Eye (tissue), 1 donor: Measurements from ENCODE around the gene IRF1.
"Not testable (repeated sequence)": the region's sequence is repeated elsewhere in the genome, so short reads cannot be mapped to it uniquely, and the experiment has no call there.

ENCODE experiments used
- DNase-seq: peaks from one replicate; pipeline ENCODE4 v3.0.0-alpha.2; 2015

IRF1 gene

DNA sequence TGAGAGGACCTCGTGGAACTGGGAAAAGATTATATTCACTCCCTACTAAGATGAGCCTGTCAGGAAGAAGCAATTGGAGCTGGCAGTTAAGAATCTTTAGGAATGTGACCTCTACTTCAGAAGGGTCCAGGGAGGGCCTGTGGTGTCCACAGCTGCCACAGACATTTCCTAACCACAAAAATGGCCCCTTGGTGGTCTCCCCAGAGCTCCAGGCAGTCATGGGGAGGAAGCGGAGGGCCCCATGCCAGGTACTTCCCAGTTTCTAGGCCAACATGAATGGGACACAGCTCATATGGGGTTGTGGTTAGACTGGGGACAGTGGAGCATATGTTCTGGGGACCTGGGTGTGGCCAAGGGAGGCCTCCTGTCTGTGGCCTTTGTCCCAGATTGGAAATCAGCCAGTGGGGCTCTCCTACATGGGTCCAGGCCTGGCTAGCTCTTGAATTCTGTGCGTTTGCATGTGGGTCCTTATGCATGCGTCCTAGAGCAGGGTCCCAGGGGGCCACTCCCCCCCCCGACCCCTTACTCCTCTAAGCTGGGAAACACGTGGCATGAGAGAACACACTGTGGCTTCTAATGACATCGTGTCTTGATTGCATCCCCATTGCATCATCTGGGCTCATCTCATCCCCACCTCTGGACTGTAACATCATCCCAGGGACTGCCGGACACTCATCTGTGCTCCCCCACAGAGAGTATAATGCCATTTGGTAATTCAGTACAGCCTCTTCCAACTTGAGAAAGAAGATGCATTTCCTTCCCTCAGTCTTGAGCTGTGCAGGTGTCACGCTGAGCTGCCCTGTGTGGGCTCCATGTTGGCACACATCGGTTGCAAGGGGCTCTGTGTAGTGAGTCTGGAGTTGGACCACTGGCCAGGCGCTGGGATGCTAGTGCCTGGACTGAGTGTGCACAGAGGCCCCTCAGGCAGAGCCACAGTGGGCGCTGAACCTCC, 31.3 kb downstream of the IRF1 start:
- DNase-seq, result no peak

DNA sequence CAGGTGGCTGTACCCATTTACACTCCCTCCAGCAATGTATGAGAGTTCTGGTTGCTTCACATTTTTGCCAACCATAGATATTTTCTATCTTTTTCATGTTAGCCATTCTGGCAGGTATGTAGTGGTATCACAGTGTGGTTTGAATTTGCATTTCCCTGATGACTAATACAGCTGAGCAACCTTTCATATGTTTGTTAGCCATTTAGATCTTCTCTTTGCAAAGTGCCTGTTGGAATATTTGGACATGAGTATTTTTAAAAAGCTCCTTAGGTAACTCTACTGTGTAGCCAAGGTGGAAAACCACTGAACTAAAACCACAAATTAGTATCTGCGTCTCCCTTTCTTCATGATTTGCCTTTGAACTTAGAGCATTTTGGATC, 31.9 kb downstream of the IRF1 start:
- DNase-seq, result no peak

DNA sequence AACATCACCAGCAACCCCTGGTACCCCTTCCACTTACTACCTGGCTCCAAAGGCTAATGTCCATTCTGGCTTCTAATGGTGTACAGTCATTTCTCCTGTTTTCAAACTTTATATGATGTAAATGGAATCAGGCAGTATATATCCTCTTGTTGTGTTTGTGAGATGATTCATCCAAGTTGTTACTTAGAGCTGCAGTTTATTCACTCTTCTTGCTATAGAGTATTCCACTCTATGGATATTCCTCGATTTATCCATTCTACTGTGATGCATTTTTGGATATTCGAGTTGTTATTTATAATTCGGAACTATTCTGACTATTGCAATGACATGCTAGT, 32.4 kb downstream of the IRF1 start:
- DNase-seq, result no peak

DNA sequence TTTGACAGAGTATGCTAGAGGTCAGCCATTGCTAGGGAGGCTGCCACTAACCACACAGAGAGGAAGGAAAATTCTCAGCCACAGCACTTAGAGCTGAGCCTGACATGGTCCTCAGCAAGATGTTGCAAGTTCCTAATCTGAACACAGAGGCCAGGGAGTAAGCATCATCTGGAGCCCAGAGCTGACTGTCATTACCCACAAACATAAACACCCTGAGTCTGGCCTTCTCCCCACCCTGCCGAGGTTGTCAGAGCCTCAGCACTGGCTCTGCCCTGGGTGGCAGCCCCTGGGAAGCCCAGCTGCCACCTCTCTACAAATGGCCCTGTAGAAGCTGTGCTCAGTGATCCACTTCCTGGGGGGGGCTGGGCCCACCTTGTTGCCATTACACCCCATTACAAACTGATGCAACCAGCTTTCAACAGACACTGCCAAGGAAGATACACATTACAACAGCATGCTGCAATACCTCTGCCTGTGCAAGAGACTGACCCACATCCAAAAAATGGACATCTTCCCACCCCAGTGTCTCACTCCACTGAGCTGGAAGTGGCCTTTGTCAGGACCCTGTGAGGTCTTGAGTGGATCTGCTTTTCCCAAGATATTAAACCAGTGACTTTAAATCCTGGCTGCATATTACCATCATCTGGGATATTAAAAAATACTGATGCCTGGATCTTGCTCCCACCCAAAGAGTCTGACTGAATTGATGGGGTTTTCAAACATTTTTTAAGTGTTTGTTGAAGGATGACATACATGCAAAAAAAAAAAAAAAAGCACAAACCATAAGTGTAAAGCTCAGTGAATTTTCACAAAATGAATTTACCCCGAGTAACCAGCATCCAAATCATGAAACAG, 33.0 kb downstream of the IRF1 start:
- DNase-seq, result no peak

DNA sequence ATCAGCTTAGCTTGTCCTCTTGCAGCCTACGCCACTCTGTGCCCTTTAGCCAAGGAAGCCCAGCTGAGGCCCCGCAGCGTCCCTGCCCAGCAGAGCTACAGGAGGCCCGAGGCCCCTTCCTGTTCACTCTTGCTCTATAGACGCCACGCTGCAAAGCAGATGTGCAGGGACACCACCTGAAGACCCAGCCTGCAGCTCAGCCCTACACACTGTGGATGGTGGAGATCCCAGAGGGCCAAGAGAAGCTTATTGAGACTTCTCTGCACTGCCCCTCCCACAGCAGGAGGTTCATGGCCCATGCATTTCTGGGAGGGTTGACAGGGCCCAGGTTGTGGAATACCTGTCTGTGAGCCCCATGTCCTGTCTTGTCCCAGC, 33.6 kb downstream of the IRF1 start:
- DNase-seq, result no peak

DNA sequence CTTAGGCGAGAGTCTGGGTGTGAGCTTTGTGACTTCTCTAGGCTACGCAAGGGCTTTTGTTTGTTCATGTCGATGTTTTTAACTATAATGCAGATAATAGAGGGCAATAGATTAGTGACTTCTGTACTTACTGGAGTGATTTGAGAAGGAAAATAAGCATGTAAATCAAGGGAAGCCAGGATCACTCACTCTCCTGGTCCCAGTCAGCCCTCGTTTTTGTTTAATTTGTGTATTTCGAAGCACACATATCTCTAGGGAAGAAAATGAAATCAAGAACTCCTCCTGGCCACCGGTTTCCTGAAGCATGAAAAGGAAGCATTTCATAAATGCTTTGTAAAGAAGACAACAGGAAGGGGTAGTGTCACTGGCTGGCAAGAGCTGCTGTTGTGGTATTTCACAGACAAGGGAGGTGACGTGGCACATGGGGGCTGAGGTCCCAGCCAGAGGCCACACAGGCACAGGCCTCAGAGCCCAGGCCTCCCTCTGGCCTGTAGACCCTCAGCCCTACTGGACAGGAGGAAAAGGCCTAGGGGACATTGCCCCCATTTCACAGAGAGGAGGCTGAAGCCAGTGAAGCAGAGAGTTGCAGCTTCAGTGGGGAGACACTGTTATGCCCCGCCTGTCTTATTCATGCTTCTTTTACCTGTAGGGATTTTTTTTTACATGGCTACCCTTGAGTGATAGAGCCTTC, 34.1 kb downstream of the IRF1 start:
- DNase-seq, result no peak

DNA sequence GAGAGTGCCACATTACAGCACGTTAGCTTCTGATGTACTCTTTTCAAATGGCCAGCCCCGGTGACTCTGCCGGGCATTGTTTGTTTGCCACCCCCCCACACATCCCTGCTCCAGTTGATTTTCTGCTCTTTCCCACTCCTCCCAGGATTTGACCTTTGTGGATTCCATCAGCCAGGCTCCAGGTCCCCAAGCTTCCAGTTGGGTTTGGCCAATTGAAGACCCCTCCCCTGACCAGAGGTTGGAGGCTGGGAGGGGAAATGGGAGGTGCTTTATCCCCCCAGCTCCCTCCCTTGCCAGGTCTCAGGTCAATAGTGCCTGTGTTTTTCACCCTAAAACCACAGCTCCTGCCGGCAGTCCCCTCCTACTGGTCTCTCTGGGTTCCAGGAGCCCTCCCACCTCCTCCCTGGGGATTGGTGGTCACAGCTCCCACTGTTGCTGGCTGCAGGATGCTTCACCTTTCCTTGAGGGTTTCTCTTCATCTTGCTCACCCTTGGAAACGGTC, 34.9 kb downstream of the IRF1 start:
- DNase-seq, result no peak

DNA sequence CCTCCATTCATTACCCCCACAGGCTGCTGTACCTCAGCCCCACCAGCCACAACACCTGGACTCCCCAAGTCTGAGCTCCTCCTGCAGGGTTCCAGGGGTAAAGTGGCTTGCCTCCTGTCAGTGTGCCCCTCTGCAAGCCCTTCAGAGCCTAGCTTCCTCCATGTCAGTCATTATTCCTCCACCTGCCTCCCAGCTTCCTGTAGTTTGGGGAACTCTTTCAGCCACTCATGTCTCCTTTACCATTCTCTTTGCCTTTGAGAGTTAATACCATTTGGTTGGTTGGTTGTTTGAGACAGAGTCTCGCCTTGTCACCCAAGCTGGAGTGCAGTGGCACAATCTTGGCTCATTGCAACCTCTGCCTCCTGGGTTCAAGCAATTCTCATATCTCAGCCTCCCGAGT, 36.2 kb downstream of the IRF1 start:
- DNase-seq, result no peak

DNA sequence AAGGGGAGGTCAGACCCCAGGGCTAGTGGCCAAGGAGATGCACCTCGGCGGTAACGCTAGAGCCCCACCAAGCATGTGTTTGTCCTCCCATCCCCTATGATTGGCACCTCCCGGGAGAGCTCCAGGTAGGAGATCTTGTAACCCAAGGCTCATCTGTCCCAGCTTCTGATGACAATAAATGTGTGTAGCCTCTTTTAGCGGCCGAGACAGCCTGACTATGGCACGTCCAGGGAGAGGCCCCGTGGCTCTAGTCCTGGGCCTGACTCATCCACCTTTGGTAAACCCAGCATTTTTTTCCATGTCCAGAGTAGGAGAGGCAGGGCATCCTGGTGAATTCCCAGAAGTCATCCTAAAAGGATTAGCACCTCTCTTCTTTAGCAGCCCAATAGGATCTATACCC, 39.2 kb downstream of the IRF1 start:
- DNase-seq, result no peak

DNA sequence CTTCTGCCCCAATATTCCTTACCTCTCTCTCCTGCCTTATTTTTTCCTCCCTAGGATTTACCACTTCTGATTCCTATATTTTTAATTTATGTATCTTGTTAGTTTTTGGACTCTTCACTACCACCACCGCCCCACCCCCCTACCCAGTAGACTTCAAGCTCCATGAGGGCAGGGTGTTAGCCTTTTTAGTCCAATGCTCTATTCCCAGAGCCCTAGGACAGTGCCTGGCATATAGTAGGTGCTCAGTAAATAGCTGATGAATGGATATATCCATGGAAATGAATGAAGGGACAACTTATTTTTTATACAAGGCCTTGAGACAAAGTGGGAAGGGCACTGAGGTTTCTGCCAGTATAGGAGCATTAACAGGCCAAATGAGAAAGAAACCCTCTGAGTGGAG, 41.5 kb downstream of the IRF1 start:
- no peak for DNase-seq

DNA sequence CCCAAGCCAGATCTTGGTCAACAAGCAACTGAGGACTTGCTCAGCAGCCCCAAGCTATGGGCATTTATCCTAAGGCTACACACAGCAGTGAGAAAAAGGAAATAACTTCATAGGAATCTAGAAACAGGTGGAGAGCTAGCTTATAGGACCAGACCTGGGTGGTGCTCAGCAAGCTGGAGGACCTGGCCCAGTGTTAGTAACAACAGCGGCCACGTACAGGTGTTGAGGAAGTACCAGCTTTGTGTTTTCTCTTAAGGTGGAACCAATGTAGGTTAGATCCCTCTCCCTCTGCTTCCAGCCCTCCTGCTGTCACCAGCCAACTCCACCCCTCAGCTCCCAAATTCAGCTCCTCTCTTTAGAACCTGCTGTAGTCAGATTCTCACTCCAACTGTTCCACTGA, 43.4 kb downstream of the IRF1 start:
- DNase-seq, result no peak

DNA sequence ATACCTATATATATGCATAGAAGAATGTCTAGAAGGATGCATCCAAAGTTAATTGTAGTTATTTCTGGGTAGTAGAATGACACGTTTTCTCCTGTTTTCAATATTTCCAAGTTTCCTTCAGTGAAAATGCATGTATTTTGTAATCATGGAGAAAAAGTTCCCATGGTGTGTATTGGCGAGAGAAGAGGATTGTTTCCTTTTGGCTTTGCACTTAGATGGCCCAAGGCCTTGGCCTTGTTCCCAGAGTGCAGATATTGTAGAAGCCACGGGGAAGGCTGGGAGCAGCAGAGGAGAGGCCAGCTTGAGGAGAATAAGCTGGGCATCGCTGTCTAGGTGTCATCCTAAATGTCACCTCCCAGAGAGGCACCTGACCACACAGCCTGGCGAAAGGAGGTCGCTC, 44.0 kb downstream of the IRF1 start:
- no peak for DNase-seq

DNA sequence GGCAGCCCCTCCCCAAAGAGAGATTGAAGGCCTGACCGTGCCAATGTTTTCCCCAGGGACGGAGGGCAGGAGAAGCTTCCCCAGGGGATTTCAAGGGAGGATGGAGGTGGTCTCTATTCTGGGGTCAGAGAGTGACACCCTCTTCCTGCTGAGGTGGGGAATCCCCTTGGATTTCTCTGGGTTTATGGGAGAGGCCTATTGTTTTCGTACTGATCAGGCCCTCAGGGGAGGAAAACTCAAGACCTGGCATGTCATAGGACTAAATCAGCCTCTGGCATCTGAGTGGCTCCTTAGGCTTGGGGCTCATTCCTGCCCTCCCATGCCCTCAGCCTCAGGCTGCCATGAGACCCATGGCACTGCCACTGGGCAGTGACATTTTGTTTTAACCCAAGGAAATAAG, 44.6 kb downstream of the IRF1 start:
- DNase-seq, result no peak

DNA sequence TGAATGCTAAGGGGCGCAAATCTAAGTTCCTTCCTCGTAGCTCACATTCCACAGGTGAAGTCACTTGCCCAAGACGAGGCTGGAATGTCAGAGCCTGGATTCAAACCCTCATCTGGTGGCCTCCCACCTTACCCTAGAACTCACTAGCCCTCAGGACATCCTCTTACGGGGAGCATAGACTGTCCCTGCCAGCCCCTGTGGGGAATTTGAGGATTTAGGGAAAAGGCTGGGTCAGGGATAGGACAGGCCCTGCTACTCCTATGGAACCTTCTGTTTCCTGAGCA, 45.0 kb downstream of the IRF1 start:
- DNase-seq, result no peak

DNA sequence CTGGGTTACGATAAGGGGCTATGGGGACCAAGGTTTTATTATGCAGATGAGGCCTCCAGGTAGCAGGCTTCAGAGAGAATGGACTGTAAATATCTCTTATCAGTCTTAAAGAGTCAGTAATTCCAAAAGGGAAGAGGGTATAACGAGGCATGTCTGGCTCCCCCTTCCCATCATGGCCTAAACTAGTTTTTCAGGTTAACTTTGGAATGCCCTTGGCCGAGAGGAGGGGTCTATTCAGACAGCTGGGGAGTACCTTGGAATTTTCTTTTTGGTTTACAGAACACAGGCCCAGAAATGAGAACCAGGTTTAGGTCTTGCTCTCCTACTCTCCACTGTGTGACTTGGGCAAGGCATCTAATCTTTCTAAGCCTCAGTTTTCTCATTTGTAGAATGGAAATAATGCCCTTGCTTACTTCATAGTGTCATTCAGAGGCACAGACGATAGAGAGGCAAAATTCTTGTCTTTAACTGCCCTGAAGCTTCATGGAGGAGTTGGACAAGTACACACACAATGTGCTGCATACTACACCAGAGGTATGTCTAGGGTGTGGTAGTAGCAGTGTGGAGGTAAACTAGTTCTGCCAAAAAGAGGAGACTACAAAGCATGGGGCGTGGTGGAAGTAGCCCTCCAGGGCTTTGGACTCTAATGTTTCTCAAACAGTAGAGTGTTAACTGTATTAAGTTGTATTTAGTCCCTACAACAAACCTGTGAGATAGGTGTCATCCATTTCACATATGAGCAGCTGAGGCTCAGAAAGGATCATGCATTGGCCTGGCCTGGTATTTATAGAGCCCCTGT, 45.5 kb downstream of the IRF1 start:
- no peak for DNase-seq

DNA sequence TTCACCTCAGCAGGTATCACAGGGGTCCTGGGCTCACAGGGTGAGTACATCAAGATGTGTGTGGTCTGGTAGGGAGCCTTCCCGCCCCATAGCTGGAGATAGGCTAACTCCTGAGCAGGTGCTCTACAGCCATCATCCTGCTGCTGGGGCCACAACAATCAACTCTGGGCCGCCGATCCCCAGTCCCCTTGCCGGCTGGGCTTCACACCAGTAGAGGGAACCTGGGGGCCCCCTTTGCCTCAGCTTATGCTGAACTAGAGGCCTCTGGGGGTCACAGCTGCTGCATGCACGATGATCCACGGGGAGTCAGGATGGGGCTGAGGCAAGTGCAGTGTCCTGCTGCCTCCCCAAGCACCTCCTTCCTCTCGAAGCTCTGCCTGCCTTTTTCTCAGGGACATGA, 46.5 kb downstream of the IRF1 start:
- no peak for DNase-seq

DNA sequence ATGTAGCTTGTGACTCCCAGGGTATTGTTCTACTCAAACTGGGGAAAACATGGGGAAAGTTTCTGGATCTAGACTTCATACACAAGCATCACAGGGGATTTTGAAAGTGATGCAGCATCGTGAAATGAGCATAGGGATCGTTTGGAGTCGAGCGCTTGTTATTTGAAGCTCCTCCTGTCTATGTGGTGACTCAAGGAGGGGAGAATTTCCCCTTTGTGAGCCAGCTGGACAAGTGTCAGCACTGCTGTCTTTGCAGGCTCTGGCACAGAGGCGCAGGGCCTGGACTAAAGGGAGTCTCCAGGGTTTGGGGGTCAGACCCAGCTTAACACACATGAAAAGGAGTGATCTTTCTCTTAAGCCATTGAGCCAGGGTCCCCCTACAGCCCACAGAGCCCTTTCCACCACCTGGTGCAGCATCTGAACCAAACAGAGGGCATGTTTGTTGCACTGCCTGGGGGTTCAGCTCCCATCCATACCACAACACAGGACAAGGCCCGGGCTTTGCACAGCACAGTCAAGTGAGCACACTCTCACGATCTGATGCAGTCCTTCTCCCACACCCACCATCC, 51.0 kb downstream of the IRF1 start:
- no peak for DNase-seq

DNA sequence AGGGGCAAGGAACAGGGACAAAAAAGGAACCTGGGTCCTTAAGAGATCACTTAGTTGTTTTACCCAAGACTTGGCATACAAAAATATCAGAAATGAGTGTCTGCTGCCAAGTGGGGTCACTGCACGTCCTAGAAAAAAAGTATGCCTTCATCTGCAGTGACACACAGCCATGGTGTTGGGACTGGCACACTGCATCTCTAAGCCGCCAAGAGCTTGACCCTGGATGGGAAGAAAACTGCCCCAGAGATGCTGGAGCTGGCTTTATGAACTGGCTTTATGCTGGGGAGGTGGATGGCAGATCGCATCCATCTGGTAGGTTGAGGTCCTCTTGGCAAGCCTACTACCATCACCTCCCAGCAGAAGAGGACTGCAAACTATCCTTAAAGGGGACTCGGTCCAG, 51.7 kb downstream of the IRF1 start:
- no peak for DNase-seq

DNA sequence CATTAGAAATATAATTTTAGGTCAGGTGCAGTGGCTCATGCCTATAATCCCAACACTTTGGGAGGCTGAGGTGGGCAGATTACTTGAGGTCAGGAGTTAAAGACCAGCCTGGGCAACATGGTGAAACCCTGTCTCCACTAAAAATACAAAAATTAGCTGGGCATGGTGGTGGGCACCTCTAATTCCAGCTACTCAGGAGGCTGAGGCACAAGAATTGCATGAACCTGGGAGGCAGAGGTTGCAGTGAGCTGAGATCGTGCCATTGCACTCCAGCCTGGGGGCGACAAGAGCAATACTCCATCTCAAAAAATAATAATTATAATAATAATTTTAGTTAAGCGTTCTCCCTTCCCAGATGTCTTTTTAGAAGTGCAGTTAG, 52.3 kb downstream of the IRF1 start:
- not testable (repeated sequence) for DNase-seq

DNA sequence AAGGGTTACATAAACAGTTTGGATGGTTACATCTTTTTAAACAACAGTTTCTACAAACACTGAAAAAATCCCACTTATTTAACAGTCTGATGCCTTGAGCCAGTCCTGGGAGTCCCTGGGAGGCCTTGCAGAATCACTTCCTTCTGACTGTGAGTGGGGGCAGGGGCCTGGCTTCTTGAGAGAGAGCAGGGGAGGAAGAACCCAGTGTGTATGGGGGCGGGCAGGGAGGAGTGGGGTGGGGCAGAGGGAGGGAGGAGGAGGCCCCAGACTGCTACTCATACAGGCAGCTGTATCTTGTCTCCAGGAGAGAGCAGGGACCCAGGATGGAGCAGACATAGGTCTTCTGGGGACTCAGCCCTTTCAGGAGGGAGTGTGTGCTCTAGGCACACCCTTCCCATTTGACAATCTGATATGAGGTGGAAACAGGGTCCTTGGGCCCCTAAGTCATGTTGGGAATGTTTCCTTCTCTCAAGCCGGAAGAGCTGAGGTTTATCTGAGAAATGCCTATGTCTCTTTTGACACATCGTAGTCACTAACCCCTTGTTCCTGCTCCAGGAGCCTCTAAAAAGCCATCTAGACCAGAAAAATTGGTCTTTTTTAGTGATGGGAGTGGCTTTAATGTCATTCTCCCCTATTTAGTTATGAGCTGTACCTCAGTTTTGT, 52.8 kb downstream of the IRF1 start:
- DNase-seq, result peak; percentile 50

DNA sequence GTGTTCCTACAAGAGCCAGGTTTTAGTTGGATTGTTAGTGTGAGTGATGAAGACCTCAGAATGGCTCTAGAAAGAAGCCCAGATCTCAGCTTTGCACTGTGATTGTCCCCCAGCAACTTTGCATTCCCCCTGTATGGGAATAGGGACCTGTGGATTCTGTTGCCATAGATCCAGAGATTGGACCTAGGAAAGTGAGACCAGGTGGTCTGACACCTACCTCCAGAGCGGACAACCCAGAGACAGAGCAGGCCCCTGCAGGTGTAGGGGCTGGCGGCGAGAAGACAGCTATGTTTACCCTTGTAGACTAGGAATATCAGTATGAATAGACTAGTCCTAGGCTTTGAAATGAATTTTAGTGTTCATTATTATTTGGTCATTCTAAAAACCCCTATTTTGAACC, 53.6 kb downstream of the IRF1 start:
- no peak for DNase-seq

DNA sequence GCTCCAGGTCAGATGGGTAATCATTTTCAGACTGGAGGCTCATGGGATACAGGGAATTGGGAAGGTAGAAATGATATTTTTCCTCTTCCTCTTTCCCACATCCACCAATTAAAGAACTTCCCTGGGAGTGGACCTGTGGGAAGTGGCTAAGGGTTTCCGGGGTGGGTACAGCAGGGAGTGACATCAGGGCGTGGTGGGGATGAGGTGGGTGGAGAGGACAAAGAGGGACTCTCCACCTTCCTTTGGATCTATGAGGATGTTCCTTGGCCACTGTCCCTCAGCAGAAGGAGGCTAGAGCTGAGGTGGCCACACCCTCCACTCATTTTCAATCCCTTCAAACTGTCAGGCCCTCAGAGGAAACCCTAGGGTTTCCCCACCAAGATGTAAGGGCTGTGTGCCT, 54.7 kb downstream of the IRF1 start:
- no peak for DNase-seq
